Measurements from ENCODE around the gene VTCN1. TPM values are rescaled to one million over a fixed set of nuclear protein-coding genes. Genes with fewer than 3 reads are reported as not detected.

VTCN1 gene
- total and polyA plus RNA-seq, 9 donors = 0.05 to 17.6 (median 0.83) TPM; not detected in 2

DNA sequence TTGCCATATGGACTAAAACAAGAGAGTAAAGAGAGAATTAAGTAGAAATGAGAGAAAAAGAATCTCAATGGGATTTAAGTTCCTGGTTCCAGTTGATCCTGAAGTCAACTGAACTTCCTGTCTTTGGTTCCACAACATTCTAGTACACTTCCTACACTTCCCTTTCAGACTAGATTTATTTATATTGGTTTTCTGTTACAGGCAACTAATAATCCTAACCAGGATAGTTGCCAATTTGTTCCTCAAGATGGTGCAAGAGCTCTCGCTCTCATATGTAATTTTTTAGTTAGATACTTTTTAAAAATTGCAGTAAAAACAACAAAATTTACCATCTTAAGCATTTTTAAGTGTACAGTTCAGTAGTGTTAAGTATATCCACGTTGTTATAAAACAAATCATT is 60.4 kb downstream of the VTCN1 start:
- 63 to 72% (median 69%) methylated on average over 2 of the region's 2 CpGs for WGBS, 3 donors
- H3K9me3 ChIP-seq = no peaks in the 10 kb centered on the region
- H3K4me1 ChIP-seq (ENCODE audit: insufficient read depth) = no peaks in the 10 kb centered on the region
- DNase-seq = no peak
- H3K36me3 ChIP-seq = no peaks in the 10 kb centered on the region
- TF ChIP-seq, protein P1, sequence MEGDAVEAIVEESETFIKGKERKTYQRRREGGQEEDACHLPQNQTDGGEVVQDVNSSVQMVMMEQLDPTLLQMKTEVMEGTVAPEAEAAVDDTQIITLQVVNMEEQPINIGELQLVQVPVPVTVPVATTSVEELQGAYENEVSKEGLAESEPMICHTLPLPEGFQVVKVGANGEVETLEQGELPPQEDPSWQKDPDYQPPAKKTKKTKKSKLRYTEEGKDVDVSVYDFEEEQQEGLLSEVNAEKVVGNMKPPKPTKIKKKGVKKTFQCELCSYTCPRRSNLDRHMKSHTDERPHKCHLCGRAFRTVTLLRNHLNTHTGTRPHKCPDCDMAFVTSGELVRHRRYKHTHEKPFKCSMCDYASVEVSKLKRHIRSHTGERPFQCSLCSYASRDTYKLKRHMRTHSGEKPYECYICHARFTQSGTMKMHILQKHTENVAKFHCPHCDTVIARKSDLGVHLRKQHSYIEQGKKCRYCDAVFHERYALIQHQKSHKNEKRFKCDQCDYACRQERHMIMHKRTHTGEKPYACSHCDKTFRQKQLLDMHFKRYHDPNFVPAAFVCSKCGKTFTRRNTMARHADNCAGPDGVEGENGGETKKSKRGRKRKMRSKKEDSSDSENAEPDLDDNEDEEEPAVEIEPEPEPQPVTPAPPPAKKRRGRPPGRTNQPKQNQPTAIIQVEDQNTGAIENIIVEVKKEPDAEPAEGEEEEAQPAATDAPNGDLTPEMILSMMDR (IDR thresholded peaks at IDR 0.05) = no peak
- TF ChIP-seq POLR2A (IDR thresholded peaks at IDR 0.05) (no peak), EP300 (IDR thresholded peaks at IDR 0.05) (no peak)
- no peak overlapping the region for H3K27ac ChIP-seq
- intact Hi-C loops (cut with DNase I) = no loop called here
- H3K27me3 ChIP-seq = no peaks in the 10 kb centered on the region
- H3K4me3 ChIP-seq = no peak overlapping the region

DNA sequence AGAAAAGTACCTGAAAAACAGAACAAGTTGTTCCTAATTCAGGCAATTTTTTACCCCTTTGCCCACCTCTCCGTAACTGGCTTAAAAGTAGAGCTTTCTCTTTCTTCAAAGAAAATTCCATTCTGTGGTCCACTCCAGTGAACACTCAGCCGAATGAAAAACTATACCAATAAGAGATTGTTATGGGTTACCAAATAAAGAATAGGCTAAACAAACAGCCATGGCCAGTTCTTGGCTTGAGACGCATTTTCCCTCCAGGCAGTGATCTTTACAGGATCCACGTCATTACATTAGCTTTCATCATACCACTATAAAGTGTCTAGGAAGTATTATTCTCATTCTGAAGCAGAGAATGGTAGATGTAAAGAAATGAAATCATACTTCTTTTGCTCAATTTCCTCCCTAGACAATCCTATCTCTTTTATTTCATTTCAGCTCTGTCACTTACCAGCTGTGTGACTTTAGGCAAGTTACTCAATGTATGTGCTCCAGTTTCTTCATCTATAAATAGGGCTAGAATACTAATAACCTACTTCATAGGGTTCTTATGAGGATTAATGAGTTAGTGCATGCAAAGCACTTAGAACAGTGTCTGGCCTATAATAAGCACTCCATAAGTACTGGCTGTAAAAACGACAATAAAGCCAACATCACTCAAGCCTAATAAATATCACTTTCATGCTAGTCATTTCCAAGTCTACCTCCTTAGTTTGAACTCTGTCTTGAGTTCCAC is 62.7 kb downstream of the VTCN1 start:
- H3K27me3 ChIP-seq = no peaks in the 10 kb centered on the region
- H3K27ac ChIP-seq = no peak overlapping the region
- H3K9me3 ChIP-seq = no peaks in the 10 kb centered on the region
- WGBS, 3 donors = 48 to 76% (median 65%) methylated on average over 5 of the region's 5 CpGs
- no peak overlapping the region for H3K4me3 ChIP-seq
- intact Hi-C loops (cut with DNase I) = no loop called here
- TF ChIP-seq, protein P1 (IDR thresholded peaks at IDR 0.05) = no peak
- TF ChIP-seq EP300 (IDR thresholded peaks at IDR 0.05) (no peak), POLR2A (IDR thresholded peaks at IDR 0.05) (no peak)
- H3K4me1 ChIP-seq (ENCODE audit: insufficient read depth) = no peaks in the 10 kb centered on the region
- no peaks in the 10 kb centered on the region for H3K36me3 ChIP-seq
- DNase-seq = no peak

DNA sequence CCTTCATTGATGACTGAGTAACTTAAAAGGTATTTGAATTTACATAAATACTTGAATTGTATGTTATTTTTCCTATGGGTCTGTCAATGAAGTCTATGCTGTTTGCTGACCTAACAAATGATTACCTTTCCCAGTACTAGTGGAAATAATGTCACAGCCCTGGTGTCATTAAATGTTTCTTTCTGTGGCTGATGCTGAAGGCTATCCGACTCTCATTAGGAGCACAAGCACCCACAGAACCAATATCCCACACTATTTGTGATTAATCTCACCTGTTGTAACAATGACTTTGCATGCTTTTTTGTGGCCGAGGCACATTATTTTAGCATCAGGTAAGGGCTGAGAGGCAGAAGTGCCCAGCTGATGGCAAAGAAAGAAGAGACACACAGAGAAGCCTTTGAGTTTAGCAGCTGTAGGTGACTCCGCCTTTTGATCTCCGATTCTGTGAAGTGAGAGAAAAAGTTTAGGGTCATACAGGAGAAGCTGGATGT is 63.3 kb downstream of the VTCN1 start:
- intact Hi-C loops (cut with DNase I) = no loop called here
- WGBS, 3 donors = 66 to 86% (median 68%) methylated on average over 4 of the region's 4 CpGs
- TF ChIP-seq, protein P1 (IDR thresholded peaks at IDR 0.05) = no peak
- TF ChIP-seq EP300 (IDR thresholded peaks at IDR 0.05) (no peak), POLR2A (IDR thresholded peaks at IDR 0.05) (no peak)
- Histone ChIP-seq H3K4me1 (ENCODE audit: insufficient read depth) (no peaks in the 10 kb centered on the region), H3K27me3 (no peaks in the 10 kb centered on the region), H3K4me3 (no peak overlapping the region), H3K27ac (no peak overlapping the region), H3K9me3 (no peaks in the 10 kb centered on the region), H3K36me3 (no peaks in the 10 kb centered on the region)
- DNase-seq = no peak

DNA sequence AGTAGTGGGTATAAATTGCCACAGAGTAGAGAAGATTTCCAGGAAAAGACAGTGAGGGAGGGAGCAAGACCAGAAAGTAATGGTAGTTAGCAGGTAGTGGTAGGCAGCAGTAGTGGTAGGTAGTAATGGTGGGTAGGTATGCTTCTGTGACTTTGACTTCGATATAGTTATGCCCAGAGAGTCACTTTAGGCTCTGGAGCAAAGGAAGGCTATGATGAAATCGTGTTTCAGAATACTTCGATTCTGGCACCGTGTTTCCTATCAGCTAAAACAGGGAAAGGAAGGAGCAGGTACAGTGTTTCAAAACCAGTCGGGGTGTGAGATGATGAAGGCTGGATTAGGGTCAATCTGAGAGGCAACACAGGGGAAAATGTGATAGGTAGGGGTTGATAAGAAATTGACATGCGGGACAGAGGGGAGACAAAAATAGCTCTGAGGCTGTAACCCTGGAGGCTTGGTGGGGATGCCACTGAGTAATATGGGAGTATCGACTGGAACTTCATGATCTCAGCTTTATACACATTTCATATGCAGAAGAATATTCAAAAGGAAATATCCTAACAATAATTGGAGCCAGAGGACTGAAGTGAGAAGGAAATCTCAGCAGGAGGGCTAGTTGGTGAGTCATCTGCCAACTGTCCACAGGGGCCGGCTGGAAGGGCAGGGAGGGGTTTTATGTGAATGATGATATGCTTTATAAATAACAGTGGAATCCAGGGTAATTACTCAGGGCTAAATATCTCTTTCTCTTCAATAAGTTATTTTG is 64.0 kb downstream of the VTCN1 start:
- WGBS, 3 donors = 66 to 70% (median 67%) methylated on average over 8 of the region's 8 CpGs
- H3K4me3 ChIP-seq = no peak overlapping the region
- DNase-seq = no peak
- no peaks in the 10 kb centered on the region for H3K36me3 ChIP-seq
- H3K4me1 ChIP-seq (ENCODE audit: insufficient read depth) = no peaks in the 10 kb centered on the region
- no peak for TF ChIP-seq POLR2A (IDR thresholded peaks at IDR 0.05)
- TF ChIP-seq EP300 (IDR thresholded peaks at IDR 0.05) = no peak
- TF ChIP-seq, protein P1 (IDR thresholded peaks at IDR 0.05) = no peak
- intact Hi-C loops (cut with DNase I) = no loop called here
- H3K27me3 ChIP-seq = no peaks in the 10 kb centered on the region
- H3K27ac ChIP-seq = no peak overlapping the region
- H3K9me3 ChIP-seq = no peaks in the 10 kb centered on the region

Measured in ovary (tissue), 9 donors.